GM19239 (cell line): ENCODE measurements around the gene EEFSEC.

Experiments
- DNase-seq: peaks from one replicate; pipeline ENCODE4 v3.0.0; 2011; ENCODE audit warnings: low spot score; ENCODE audit not compliant: insufficient read length
- FAIRE-seq: peaks from 2 replicates; lab custom pipeline; 2011; peaks lifted over from hg19 to GRCh38; lab: Jason Lieb, UNC

The EEFSEC gene

DNA sequence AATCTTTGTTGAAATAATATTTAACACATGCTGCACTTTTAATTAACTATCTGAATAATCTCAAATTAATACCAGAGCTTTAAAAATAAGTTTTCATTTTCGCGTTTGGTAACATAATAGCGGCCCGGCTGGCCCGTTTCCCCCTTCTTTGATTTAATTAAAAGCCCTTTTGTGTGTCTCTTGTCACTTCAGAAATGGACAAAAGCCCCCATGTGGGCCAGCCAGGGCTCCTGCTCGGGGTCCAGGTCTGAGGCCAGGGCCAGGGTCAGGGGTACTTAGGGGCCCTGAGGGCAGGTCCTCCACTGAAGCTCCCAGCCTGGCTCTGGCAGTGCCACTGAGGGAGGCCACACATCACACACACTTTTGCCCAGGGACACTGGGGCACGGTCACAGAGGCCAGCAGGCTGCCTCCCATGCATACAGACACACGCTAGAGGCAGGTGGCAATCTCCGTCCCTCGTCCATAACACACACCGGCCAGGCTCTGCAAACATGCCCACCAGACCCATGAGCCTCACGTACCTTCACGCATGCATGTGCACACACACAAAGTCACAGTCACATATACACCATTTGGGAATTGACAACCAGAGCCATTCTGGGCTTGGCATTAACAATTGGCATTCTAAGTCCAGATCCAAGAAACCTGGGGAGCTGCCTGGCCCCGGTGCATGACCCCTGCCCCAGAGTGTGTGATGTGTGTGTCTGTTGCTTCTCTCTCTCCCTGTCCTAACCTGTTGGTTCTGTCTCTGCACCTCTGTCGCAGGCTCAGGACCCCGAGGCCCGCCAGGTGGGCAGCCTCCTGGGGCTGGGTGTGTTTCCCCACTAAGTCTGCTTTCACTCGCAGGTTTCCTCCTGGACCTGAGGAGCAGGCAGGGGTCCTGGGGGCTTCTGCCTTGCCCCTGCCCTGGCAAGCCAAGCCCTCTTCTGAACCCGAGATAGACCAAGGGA lies 274.9 kb downstream of the EEFSEC start:
- no peak for DNase-seq

DNA sequence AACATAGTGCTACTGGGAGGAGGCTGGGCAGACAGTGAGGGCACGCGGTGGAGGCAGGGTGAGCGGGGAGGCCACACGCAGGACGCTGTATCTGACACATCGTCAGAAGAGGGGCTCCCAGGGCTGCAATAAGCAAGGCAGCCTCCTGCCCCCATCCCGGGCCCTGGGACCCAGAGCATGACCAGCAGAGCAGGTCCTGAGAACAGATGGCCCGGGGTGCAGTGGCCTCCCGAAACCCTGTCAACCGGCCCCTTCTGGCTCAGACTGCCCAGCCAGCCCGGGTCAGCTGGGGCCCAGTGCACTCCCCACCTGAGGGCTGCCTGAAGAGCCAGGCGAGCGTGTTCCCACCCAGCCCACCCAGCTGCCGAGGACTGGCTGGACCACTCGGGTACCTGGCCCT lies 276.0 kb downstream of the EEFSEC start:
- FAIRE-seq = no peak

More for the DNA sequence above, 274.9 kb downstream of the EEFSEC start:
- no peak for FAIRE-seq

DNA sequence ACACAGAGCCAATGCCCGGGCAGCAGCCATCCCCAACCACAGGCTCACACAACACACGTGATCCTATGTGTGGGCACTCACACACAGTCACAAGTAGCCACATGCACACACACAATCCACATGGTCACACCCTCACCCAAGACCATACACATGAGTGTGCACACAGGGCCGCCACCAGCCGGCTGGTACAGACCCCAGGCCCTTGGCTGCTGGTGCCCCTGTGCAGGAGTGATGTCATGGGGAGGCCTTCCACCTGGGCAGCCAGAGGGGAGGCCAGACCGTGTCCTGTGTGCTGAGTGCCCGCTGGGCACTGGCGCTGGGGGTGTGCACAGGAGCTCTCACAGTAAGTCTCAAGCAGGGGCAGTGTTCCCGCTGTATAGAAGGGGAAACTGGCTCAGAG lies 276.5 kb downstream of the EEFSEC start:
- DNase-seq (no peak), FAIRE-seq (no peak)

More for the DNA sequence above, 276.0 kb downstream of the EEFSEC start:
- DNase-seq = no peak

- DNase-seq (no peak), FAIRE-seq (no peak)
These were observed 277.0 kb downstream of the EEFSEC start for GRCh38 chr3:128430301-128430700.

DNA sequence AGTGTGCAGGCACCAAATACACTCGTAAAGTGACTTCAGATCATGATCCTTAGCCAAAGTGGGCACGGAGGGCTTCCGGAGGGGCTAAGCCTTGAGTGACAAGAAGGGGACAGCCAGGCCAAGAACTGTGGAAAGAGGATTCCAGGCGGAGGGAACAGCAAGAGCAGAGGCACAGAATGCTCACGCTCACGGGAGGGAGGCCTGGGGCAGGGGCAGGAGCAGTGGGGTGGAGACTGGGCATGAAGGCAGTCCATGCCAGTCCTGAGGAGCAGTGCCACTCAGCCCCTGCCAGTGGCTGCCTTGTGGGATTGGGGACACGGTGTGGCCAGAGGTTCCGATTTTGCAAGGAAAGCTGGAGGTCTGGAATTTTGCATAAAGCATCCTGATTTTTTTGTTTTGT lies 277.4 kb downstream of the EEFSEC start:
- FAIRE-seq (no peak), DNase-seq (no peak)

DNA sequence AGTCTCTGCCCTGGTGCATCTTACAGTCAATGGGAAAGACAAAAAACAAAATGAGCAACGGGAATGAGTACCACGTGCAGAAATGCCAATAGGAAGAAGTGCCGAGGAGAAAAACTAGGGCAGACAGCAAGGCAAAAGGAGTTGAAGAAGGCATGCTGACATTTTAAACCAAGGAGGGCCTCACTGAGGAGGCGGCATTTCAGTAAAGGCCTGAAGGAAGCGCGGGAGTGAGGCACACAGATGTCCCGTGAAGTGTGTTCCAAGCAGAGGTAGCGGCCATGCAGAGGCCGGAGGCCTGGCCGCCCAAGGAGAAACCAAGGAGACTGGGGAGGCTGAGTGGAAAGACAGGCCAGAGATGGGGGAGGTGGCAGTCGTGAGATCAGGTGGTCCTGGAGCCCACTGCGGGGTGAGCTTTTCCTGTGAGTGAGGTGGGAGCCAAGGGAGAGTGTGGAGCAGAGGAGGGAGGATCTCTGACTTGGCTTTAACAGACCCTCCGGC lies 278.6 kb downstream of the EEFSEC start:
- FAIRE-seq (no peak), DNase-seq (no peak)

DNA sequence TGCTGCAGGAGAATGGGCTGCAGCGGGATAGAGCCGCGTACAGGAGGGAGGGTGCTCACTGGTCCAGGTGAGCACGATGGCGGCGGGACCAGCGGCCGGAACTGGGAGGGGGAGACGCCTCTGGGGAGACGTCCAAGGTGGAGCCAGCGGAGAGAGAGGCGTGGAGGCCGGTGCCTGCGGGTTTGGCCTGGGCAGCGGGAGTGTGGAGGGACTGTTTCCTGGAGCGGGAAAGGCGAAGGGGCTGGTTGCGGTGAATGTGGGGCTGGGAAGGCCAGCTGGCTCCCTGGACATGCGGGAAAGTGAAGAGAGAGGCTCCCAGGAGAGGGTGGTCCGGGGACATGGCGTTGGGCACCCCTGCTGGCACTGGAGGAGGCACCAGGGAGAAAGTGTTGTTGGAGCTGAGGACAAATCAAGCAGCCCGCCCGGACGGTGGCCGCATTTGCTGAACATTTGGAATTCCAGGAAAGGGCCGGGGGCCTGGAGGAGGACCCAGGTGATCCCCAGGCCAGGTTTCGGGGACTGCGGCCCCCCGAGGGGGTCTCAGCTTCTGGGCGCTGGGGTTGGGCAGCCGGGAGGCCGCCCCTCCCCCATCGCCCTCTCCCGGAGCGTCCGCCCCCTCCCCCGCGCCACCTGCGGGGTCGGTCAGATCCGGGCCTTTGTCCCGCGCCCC lies 279.2 kb downstream of the EEFSEC start:
- DNase-seq (no peak), FAIRE-seq (no peak)

DNA sequence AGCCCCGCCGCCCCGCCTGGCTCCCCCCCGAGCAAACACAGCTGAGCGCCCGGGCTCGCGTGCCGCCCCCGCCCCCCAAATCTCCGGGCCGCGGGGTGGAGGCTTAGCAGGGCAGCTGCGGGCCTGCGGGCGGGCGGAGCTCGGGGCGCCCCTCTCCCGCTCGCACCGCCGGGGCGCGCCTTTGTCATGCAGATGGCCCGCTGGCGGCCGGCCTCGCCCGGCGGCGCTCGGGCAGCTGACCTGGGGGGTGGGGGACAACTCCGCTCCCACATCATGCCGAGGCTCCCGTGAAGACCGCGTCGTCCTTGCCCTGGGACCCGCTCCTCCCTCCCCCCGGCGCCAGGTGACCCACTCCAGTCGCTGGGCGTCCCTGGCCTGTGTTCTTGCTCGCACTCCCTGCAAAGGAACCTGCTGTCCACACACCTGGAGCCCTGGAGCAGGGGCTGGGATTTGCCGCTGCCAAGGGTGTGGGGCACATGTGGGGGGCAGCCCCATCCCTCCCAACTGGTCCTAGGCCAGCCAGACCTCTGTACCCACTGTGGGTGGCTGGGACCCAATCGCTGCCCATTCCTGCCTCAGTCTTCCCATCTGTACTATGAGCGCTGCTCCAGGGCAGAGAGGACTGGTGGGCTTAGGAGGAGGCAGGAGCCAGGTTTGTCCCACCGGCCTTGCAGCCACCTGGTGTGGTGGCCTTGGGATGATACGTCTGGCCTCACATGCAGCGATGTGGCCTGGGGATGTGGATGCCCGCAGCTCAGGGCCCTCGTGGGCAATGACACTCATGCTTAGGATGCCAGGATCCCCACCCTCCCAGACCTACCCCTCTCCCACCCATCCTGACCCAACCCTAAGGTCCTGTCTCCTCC lies 279.9 kb downstream of the EEFSEC start:
- DNase-seq = no peak

GRCh38 chr3:128433837-128434165 lies 280.5 kb downstream of the EEFSEC start:
- DNase-seq (no peak), FAIRE-seq (no peak)

More for the DNA sequence above, 279.9 kb downstream of the EEFSEC start:
- no peak for FAIRE-seq

GRCh38 chr3:128434524-128434923 lies 281.2 kb downstream of the EEFSEC start:
- DNase-seq (no peak), FAIRE-seq (no peak)

DNA sequence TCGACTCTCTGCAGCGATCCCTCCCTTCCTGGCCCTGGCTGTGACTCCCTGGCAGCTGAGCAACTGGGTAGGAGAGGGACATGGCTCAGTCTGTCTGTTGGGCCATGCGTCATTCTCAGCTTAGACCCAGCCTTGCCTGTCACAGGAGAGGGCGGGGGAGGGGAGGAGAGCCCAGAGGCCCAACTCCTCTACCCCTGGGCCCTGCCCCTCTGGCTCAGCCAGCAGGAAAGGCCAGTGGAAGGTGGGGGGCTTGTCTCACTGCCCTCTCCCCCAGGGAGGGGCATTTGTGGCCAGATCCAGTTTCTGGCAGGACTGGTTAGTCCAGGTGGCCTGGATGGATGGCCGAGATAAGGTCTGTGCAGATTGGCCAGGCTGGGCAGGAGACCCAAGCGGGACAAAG lies 281.8 kb downstream of the EEFSEC start:
- FAIRE-seq (no peak), DNase-seq (no peak)

DNA sequence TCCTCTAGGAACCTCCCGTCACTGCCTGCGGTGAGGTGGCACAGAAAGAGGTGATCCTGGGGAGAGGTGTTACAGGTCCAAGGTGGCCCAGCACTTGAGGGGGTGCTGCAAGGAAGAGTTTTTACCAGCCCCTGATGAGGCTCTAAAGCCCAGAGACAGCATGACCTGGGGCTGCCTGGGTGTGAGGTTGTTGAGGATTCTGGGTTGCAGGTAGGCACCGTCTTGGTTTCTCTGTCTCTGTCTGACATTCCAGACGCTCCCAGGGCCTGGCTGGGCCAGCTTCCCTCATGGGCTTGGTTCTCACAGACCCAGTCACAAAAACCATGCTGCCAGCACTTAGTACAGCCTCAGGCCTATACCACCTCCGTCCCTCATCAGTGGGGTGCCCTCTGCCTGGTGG lies 282.3 kb downstream of the EEFSEC start:
- DNase-seq = no peak
- FAIRE-seq = no peak

- FAIRE-seq (no peak), DNase-seq (no peak)
These were observed 282.9 kb downstream of the EEFSEC start for GRCh38 chr3:128436214-128436613.

GRCh38 chr3:128438488-128439072 lies 285.3 kb downstream of the EEFSEC start:
- no peak for DNase-seq

DNA sequence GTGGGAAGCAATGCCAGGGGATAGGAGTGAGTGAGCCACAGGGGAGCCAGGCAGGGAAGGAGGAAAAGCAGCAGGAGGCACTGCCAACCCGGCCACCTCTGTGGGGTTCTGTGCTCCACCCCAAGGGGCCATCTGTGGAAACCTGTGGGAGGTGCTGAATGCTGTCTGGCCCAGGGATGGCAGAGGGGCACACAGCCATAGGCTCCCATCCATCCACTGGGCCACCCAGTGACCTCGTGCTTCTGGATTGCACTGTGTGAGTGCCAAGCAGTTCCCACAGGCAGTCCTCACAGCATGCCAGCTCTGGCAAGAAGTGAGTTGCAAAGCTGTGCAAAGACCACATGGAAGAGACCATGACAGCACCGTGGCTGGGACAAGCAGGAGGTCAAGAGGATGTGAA lies 285.9 kb downstream of the EEFSEC start:
- no peak for DNase-seq
- FAIRE-seq = no peak

More at GRCh38 chr3:128438488-128439072, 285.3 kb downstream of the EEFSEC start:
- FAIRE-seq = no peak

- DNase-seq = no peak
- FAIRE-seq = no peak
These were observed 288.8 kb downstream of the EEFSEC start for GRCh38 chr3:128442070-128442469.

- DNase-seq = no peak
- no peak for FAIRE-seq
These were observed 289.7 kb downstream of the EEFSEC start for GRCh38 chr3:128442949-128443348.

GRCh38 chr3:128443771-128444170 lies 290.5 kb downstream of the EEFSEC start:
- no peak for FAIRE-seq

GRCh38 chr3:128445357-128445756 lies 292.1 kb downstream of the EEFSEC start:
- FAIRE-seq = no peak
- DNase-seq = no peak

More at GRCh38 chr3:128443771-128444170, 290.5 kb downstream of the EEFSEC start:
- no peak for DNase-seq

DNA sequence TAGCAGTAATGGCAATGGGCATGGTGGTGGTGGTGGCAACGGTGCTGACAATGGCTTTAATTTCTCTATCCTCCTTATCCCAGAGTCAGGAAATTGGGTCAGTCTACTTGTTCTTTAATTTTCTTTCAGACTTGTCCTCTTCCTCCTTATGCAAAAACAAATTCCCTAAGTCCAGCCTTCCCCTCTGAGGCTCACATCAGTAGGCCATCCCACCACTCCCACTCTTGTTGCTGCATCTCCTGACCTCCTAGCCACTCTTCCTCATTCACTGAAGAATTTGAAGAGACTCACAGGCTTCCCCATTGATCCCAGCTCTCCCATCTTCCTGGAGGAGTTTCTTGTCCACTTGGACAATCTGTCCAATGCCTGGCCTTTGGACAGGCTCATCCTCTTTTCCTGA lies 293.5 kb downstream of the EEFSEC start:
- FAIRE-seq (no peak), DNase-seq (no peak)
